Measurements from ENCODE around the gene ZFTA. TPM values are rescaled to one million over a fixed set of nuclear protein-coding genes. Genes with fewer than 3 reads are reported as not detected.

The ZFTA gene
- total and polyA plus RNA-seq, 11 donors: 4.6 to 17.9 (median 10.0) TPM

GRCh38 chr11:63761188-63761587 is 7.4 kb downstream of the ZFTA start:
- Histone ChIP-seq H3K4me3 (no peak overlapping the region), H3K4me1 (peaks cover 0 to 36% (median 15%) of the 10 kb centered on the region in 12 donors), H3K27me3 (no peaks in the 10 kb centered on the region), H3K36me3 (peaks cover 0 to 50% (median 42%) of the 10 kb centered on the region in 9 donors), H3K9me3 (no peaks in the 10 kb centered on the region), H3K27ac (no peak overlapping the region)
- no peak for ATAC-seq
- 83 to 92% (median 85%) methylated on average over 6 to 10 of the region's 10 CpGs for WGBS, 4 donors
- no peak for DNase-seq
- TF ChIP-seq, protein P1, sequence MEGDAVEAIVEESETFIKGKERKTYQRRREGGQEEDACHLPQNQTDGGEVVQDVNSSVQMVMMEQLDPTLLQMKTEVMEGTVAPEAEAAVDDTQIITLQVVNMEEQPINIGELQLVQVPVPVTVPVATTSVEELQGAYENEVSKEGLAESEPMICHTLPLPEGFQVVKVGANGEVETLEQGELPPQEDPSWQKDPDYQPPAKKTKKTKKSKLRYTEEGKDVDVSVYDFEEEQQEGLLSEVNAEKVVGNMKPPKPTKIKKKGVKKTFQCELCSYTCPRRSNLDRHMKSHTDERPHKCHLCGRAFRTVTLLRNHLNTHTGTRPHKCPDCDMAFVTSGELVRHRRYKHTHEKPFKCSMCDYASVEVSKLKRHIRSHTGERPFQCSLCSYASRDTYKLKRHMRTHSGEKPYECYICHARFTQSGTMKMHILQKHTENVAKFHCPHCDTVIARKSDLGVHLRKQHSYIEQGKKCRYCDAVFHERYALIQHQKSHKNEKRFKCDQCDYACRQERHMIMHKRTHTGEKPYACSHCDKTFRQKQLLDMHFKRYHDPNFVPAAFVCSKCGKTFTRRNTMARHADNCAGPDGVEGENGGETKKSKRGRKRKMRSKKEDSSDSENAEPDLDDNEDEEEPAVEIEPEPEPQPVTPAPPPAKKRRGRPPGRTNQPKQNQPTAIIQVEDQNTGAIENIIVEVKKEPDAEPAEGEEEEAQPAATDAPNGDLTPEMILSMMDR (IDR thresholded peaks at IDR 0.05): no peak
- TF ChIP-seq POLR2A (IDR thresholded peaks at IDR 0.05): no peak
- intact Hi-C loops (cut with DNase I): loop anchor here in 5 of 10 donors (10.0 kb wide), 2 partner anchors 184 to 384 kb away; no protein-coding TSS in a partner anchor

GRCh38 chr11:63760487-63761079 is 8.0 kb downstream of the ZFTA start:
- WGBS, 4 donors: 84 to 91% (median 89%) methylated on average over 5 of the region's 5 CpGs

DNA sequence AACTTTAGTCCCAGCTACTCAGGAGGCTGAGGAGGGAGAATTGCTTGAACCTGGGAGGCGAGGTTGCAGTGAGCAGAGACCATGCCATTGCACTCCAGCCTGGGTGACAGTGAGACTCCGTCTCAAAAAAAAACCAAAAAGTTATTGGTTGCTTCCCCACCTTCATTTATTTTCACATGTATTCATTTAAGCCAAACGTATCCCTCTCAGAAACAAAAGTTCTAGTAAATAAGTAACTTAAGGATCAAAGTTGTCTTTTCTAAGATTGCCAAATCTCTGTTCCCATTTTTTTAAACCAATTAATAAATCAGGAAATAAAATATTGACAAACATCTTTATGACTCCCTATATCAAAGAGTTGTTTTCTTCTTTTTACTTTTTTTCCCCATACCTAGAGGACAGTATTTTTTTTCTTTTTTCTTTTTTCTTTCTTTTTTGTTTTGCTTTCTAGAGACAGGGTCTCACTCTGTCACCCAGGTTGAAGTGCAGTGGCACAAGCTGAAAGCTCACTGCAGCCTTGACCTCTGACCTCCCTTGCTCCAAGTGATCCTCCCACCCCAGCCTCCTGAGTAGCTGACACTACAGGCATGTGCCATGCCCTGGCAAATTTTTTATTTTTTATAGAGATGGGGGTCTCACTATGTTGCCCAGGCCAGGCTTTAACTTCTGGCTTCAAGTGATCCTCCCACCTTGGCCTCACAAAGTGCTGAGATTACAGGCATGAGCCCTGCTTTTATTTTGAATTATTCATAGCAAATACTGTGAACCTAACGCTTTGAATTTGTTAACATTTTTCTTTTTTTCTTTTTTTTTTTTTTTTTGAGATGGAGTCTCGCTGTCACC is 11.4 kb downstream of the ZFTA start:
- intact Hi-C loops (cut with DNase I): no loop called here
- ATAC-seq (no peak), DNase-seq (no peak)
- Histone ChIP-seq H3K9me3 (no peaks in the 10 kb centered on the region), H3K4me1 (peaks cover 0 to 4% (median 3%) of the 10 kb centered on the region in 12 donors), H3K27me3 (no peaks in the 10 kb centered on the region), H3K36me3 (peaks cover 0 to 77% (median 62%) of the 10 kb centered on the region in 9 donors), H3K4me3 (no peak overlapping the region), H3K27ac (no peak overlapping the region)
- TF ChIP-seq POLR2A (IDR thresholded peaks at IDR 0.05): no peak
- TF ChIP-seq, protein P1 (IDR thresholded peaks at IDR 0.05): no peak
- WGBS, 4 donors: 95 to 97% (median 96%) methylated on average over 5 of the region's 5 CpGs

More at GRCh38 chr11:63760487-63761079, 8.0 kb downstream of the ZFTA start:
- peaks cover 0 to 30% (median 13%) of the 10 kb centered on the region in 12 donors for H3K4me1 ChIP-seq
- no peak overlapping the region for H3K27ac ChIP-seq
- H3K27me3 ChIP-seq: no peaks in the 10 kb centered on the region
- no peak for DNase-seq
- TF ChIP-seq, protein P1 (IDR thresholded peaks at IDR 0.05): no peak
- TF ChIP-seq POLR2A (IDR thresholded peaks at IDR 0.05): no peak
- no peak overlapping the region for H3K4me3 ChIP-seq
- H3K36me3 ChIP-seq: peaks cover 0 to 55% (median 43%) of the 10 kb centered on the region in 9 donors
- H3K9me3 ChIP-seq: no peaks in the 10 kb centered on the region
- intact Hi-C loops (cut with DNase I): loop anchor here in 5 of 10 donors (10.0 kb wide), 2 partner anchors 184 to 384 kb away; no protein-coding TSS in a partner anchor
- ATAC-seq: no peak

- Histone ChIP-seq H3K36me3 (peaks cover 0 to 53% (median 44%) of the 10 kb centered on the region in 9 donors), H3K9me3 (no peaks in the 10 kb centered on the region), H3K4me1 (peaks cover 0 to 3% (median 0%) of the 10 kb centered on the region in 12 donors), H3K27ac (no peak overlapping the region), H3K4me3 (no peak overlapping the region), H3K27me3 (no peaks in the 10 kb centered on the region)
- no peak for TF ChIP-seq POLR2A (IDR thresholded peaks at IDR 0.05)
- TF ChIP-seq, protein P1 (IDR thresholded peaks at IDR 0.05): no peak
- intact Hi-C loops (cut with DNase I): loop anchor here in 1 of 10 donors (10.0 kb wide), 1 partner anchor 715 kb away; no protein-coding TSS in a partner anchor
- WGBS, 4 donors: 92 to 94% (median 93%) methylated on average over 4 of the region's 4 CpGs
- ATAC-seq (no peak), DNase-seq (no peak)
These were observed 19.0 kb downstream of the ZFTA start for GRCh38 chr11:63749624-63750023.
